Ovary (tissue), 3 donors: ENCODE data around the gene DUSP7.

Experiments
- CTCF ChIP-seq, 3 donors: fragments of 450-650 bp in 2 of 3; fragments of 200-600 bp in 1 of 3; IDR thresholded peaks; one replicate each; pipeline versions ENCODE4 v1.5.1 to v1.8.0; 2016 to 2022; ENCODE audit warnings: antibody characterized with exemption in 3 of 3, mild to moderate bottlenecking in 1 of 3
- EP300 ChIP-seq: sonication (generic); formaldehyde crosslinking; IDR thresholded peaks from one replicate; pipeline ENCODE4 v1.6.1; 2017; ENCODE audit warnings: antibody characterized with exemption
- donor health status: DM: no; HTN: no; CAD: no.

GRCh38 chr3:52005571-52005986, 50.8 kb downstream of the DUSP7 start:
- TF ChIP-seq CTCF (IDR thresholded peaks at IDR 0.05), result no peak
- TF ChIP-seq EP300, result no peak
